Pulmonary artery endothelial cell (primary cell): Measurements from ENCODE around the gene CXCR5. TPM values are rescaled to one million over a fixed set of nuclear protein-coding genes. Genes with fewer than 3 reads are reported as not detected.

Source experiments
- DNase-seq: peaks from one replicate; pipeline ENCODE4 v3.0.0-alpha.2; 2011; ENCODE audit warnings: low read depth, low spot score
- total RNA-seq: library from RNA; depleted of rRNA; stranded (reverse); fragments of >200 nt; gene quantifications from 2 replicates; pipeline ENCODE4 v1.2.3, GENCODE V29; 2014

The CXCR5 gene
- total RNA-seq, 1 donor from 2014 or later = not detected

DNA sequence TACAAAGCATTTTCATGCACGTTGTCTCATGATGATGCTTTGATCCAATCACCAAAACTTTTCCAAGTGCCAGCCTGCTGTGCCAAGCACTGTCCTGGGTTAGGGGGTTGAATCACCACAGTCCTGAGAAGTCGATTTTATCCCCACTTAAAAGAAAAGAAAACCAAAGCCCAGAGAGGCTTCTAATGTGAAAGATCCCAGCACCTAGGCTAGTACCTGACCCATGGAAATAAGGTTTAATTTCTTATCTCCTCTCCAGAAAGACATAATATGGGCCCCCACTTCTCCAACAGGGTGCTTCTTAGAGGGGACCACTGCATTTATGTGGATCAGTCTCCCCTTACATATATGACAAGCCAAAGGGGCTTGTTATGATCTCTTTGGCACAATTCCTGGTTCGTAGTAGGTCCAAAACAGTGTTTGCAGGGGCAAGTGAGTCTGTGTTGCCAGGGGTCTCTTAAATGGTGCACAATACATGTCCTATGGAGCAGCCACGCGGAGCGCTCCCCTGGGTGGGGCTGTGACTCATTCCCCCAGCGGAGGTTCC, 43.9 kb downstream of the CXCR5 start:
- no peak for DNase-seq

DNA sequence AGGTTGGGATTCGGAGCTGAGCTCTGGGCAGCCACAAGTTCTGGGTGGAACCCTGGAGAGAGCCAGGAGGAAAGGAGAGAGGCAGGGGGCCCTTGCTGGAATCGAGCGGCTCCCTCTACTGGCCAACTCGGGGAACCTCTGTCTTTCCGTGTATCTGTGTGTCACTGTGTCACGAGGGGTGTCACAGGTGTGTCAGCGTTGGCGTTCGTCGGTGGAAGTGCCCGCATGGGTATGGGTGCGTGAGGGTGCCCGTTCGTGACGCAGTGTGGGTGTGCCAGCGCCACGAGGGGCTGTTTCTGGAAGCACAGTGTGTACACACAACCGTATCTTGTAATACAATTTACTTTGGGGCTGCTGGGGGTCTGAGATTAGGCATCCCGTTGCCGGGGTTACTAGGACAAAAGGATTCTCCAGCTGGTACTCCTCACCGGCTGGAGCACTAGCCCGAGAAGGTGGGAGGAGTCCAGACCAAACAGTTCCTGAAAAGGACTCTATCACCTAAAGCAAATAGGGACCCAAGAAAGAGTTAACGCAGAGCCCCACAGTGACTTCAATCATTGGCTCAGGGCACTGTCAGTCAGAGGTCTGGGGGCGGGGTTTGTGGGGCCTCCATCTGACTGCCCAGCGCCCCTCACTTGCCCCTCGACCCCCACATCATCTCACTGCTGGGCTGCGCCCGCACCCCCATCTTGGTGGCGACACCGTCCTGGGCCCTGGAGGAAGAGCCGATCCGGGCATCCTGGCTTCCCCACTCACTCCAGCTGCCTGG, 44.6 kb downstream of the CXCR5 start:
- DNase-seq = no peak

DNA sequence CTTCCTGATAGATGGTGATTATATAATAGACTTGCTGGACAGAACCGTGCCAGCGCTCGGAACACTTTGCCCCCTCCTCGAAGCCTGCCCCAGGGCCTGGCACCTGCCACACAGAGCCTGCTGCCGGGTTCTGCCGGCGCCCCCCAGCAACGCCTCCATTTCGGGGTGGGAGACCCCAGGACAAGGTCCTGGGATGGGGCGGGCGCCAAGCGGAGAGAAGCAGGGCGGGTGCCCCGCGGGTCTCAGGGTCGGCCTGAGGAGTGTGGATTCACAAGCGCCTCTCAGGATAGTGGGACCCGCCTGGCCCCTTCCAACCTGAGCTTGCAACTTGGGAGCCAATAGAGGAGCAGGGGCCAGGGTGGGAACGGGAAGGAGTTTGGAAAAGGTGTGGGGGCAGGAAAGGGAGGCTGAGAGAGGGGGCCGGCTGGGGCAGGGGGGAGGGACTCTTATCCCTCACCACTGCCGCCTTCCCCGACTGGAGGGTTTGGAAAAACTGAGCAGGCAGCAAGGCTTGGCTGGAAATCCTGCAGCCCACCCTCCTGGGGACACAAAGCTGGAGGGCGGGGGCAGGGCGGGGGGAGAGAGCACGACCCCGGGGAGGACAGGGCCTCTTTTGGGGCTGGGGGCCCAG, 45.3 kb downstream of the CXCR5 start:
- DNase-seq = no peak

DNA sequence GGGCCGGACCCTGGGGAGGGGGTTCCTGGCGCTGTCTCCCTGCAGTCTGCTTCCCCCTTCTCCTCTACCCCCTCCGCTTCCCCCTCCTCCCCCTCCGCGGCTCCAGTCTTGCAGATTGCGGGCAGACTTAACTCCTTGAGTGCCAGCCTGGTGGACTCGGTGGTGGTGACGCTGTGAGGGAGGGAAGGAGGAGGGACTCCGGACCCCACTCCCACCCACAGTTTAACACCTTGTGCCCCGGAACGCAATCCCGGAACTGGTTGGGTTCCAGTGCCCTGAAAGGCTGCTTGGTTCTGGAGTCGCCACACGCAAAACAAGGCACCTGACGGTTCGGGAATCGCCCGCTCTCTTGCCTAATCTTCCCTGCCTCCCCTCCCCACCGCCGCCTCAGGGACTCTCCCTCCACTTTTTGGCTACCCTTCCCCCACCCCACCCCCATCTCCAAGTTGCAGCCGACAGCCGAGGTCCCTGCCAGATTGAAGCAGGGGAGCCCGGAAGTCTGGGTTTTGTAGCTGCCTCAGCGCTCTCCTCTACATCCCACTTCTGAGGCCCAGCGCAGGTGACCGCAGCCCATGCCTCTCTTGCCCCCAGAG, 45.9 kb downstream of the CXCR5 start:
- no peak for DNase-seq

DNA sequence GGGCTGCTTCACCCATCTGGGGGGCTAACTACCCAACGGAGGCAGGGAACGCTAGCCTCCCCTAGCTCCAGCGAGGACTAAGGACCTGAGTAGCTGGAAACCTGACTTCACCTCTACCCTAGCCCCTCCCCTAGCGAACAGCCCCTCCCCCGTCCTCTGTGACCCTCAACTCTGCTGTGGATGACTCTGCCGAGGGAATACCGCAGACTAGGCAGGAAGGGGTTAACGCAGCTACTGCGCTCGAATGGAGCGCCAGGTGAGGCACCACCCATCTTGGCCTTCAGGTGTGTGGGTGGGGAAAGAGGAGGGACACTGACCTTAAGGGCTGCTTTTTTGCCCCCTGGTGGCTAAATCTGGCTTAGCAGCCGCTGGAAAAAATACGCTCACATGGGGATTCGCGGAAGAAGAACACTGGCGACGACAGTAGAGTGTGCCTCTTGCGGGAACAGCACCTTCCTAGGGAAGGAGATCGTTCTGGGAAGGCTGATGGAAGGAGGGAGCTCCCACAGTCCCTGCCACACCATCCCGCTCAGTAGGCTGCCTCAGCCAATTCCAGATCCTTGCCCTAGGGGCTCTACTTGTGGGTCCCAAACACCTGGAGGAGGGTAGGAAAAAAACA, 46.5 kb downstream of the CXCR5 start:
- DNase-seq = no peak

DNA sequence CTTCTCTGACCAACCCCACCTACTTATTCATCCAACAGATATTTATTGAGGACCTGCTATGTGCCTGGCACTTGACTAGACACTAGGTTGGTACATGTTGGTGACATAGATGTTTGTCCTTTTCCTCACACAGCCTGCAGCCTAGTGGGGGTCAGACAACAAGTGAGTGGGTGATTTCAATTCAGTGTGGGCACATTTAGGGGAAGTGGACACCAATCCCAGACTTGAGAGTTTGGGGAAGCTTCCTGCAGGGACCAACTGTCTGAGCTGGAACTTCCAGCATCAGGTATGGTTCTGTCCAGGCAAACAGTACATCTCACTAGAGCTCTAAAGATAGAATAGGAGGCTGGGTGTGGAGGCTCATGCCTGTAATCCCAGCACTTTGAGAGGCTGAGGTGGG, 47.9 kb downstream of the CXCR5 start:
- DNase-seq = no peak

DNA sequence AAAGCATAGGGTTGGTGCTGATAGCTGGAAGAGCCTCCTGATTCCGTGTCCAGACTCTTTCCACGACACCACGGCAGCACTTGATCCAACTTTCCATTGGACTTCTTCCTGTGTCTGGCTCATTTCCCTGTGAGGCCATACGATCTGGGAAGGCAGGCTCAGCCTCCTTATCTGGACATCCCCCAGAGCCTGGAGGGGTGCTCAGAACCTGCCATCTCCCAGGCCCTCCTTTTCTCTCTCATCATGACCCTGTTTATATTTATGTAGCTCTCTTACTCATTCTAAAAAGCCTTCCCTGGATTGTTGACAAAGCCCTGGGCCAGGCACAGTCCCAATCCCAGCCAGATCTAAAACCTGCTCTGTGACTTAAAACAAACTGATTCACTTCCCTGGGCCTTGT, 49.8 kb downstream of the CXCR5 start:
- no peak for DNase-seq

DNA sequence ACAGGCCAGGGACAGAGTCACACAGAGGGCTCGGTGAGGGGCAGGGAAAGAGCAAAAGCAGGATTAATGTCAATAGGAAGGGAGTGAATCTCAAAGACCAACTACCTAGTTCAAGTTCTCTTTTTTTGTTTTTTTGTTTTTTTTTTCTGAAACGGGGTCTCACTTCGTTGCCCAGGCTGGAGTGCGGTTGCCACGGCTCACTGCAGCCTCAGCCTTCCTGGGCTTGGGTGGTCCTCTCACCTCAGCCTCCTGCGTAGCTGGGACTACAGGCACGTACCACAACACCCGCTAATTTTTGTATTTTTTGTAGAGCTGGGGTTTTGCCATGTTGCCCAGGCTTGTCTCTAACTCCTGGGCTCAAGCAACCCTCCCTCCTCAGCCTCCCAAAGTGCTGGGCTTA, 51.7 kb downstream of the CXCR5 start:
- no peak for DNase-seq

DNA sequence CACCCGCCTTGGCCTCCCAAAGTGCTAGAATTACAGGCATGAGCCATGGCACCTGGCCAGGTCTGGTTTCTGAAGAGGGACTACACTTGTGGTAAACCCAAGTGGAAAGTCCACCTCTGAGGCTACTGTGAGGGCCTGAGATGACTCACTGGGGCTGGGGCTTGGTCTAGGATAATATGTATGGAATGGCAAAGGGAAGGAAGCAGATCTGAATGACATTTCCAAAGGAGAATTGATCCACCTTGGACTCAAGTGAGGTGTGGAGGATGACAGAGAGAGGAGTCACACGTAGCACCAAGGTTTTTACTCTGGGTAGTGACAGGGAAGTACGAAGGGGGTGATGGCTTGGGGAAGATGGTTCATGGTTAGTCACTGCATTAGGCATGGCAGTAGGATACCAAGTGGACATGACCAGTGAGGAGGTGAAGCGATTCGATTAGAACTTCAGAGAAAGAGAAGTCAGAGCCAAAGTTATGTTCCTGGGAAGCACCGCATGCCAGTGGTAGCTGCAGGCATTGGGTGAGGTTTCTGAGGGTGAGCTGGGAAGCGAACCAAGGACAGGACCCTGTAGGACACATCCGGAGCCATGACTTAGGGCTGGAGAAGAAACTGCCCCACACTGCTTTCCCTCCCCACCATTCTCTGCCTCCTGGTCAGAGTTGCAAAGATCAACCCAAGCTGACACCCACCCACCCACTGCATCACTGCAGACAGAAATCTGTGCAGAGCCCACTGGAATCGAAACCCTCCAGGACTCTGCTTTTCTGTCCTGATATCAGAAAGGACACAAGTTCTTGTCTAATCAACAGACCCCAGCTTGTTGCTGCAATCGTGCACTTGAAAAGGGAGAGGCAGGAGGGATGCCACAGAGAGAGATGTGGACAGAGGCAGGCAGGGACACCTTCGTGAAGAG, 55.1 kb downstream of the CXCR5 start:
- DNase-seq = no peak

DNA sequence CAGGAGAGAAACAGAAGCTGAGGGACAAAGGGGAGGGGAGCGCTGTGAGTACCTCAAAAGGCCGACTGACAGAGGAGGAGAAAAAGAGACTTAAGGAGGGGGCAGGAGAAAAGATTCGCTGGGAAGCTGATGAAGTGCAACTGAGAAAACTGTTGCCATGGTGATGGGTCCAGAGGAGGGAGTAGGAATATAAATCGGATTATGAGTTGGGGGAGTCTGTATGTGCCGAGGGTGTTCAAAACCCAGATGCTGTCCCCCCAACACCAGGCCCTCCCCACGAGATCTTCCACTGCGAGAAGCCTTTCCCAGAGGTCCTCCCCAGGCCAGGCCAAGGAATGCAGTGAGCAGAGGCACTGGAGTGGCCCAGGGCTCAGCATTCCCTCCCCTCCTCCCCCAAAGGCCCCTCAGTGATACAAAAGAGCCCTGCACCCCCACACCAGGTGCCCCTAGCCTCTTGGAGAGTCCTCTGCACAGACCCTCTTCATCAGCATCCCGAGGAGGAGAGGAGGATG, 55.8 kb downstream of the CXCR5 start:
- no peak for DNase-seq

DNA sequence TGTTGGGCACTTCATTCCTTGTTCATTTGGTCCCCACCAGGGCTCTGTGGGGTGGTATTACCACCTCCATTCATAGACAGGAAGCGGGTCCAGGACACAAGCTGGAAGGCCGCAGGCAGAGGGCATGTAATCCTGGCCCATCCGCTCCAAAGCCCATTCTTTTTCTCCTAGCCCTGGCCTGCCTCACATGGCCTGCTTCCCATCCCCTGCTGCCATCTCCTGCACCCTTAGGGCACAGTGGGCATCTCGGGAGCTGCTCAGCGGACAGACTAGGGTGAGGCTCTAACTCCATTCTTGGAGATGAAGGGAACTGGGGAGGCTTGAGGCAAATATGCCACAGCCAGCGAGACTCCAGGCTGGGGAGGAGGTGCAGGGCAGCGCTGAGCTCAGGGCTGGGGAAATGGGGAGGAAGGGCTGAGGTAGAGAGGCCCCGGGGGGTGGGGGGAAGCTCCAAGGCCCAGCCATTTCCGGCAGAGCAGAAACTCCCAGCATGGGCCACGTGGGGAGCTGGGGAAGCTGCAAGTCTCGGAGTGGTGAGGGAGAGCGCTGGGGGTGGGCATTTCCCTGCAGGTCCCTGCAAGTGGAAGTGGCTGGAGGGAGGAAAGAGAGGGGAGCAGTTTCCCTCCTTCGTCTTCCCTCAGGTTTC, 56.4 kb downstream of the CXCR5 start:
- no peak for DNase-seq

DNA sequence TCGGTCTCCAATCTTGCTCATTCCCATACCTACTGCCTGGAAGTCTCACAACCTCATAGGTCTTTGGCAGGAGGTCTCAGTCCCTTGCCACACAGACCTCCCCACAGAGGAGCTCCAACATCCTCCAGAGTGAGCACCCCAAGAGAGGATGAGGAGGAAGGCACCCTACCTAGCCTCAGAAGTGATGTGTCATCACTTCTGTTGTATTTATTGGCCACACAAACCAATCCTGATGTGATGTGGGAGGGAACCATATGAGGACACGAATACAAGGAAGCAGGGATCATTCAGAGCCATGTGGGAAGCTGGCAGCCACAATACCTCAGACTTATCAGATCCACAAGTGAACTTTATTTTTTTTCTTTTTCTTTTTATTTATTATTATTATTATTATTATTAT, 63.4 kb downstream of the CXCR5 start:
- DNase-seq = no peak

Other genes starting within 250 kb of the CXCR5 start
- not detected in 2 replicates for gene TREH, start 204.2 kb upstream of the CXCR5 start, total RNA-seq
- 127 and 174 TPM in 2 replicates for gene DDX6, start 92.7 kb upstream of the CXCR5 start, total RNA-seq
- 8.3 and 9.1 TPM in 2 replicates for gene BCL9L, start 42.0 kb downstream of the CXCR5 start, total RNA-seq
- gene UPK2, start 72.4 kb downstream of the CXCR5 start, total RNA-seq = not detected in 2 replicates
- gene FOXR1, start 87.9 kb downstream of the CXCR5 start, total RNA-seq = not detected in 2 replicates
- 11.6 and 13.9 TPM in 2 replicates for gene CENATAC, start 114.2 kb downstream of the CXCR5 start, total RNA-seq
- gene RPS25, start 134.5 kb downstream of the CXCR5 start, total RNA-seq = 629 and 746 TPM in 2 replicates
- gene TRAPPC4, start 134.9 kb downstream of the CXCR5 start, total RNA-seq = 64.5 and 119 TPM in 2 replicates
- 15.2 and 15.4 TPM in 2 replicates for gene SLC37A4, start 147.0 kb downstream of the CXCR5 start, total RNA-seq
- gene HYOU1, start 173.3 kb downstream of the CXCR5 start, total RNA-seq = 174 and 354 TPM in 2 replicates
- 21.5 and 27.4 TPM in 2 replicates for gene VPS11, start 183.9 kb downstream of the CXCR5 start, total RNA-seq
- 7.8 and 11.0 TPM in 2 replicates for gene HMBS, start 201.0 kb downstream of the CXCR5 start, total RNA-seq
- gene DPAGT1, start 218.0 kb downstream of the CXCR5 start, total RNA-seq = 14.4 and 32.7 TPM in 2 replicates
- 2.0 and 4.5 TPM in 2 replicates for gene C2CD2L, start 223.5 kb downstream of the CXCR5 start, total RNA-seq
- gene HINFP, start 237.7 kb downstream of the CXCR5 start, total RNA-seq = 15.4 and 17.7 TPM in 2 replicates